ENCODE results near the gene TRAF2.

TRAF2 gene

DNA sequence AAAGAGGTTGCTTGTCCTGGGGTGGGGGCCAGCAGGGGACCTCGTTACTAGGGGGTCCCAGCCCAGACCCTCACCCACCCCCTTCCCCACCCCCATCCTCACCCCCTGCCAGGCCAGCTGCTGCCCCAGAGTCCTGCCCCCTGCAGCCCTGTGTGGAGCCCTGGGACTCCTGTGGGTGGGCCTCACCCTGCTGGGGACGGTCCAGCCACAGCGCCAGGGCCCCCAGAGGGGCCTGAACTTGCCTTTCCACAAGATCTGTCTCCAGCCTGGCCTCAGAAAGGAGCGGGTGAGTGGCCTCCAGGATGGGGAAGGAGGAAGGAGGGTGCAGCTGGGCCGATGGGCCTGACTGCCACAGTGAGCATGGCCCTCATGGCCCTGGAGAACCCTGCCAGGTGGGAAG is 83.5 kb downstream of the TRAF2 start:
- Histone ChIP-seq H3K27ac (ENCODE audit: low read depth, low read length) (no peak overlapping the region), H2AFZ (ENCODE audit: low read length, unreplicated experiment) (no peak overlapping the region), H3K27me3 (ENCODE audit: insufficient read depth, low read length) (no peaks in the 10 kb centered on the region), H3K79me2 (ENCODE audit: control insufficient read depth, insufficient read depth, low read length, unreplicated experiment) (no peaks in the 10 kb centered on the region), H3K4me1 (ENCODE audit: control insufficient read depth, insufficient read depth, low read length, unreplicated experiment) (peaks cover 5% of the 10 kb centered on the region), H3K36me3 (ENCODE audit: insufficient read depth, low read length) (no peaks in the 10 kb centered on the region), H3K4me3 (ENCODE audit: low read depth, low read length) (no peak overlapping the region)

DNA sequence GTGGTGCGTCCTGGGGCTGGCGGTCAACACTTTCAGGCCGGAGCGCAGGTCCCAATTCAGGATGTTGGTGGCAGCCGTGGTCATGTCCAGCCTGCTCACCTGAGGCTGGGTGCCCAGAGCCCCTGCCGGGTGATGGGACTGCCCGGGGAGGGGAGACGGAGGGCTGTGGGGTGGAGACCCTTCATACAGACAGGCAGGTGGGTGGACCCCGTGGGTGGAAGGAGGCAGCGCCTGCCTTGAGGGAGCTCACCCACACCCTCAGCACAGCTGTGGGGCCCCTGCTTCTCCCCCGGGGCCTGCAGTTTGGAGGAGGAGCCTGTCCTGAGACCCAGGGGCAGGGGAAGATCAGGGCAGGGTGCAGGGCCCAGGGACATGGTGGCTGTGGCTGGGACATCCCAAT is 84.0 kb downstream of the TRAF2 start:
- Histone ChIP-seq H3K4me1 (ENCODE audit: control insufficient read depth, insufficient read depth, low read length, unreplicated experiment) (peaks cover 5% of the 10 kb centered on the region), H3K4me3 (ENCODE audit: low read depth, low read length) (no peak overlapping the region), H2AFZ (ENCODE audit: low read length, unreplicated experiment) (no peak overlapping the region), H3K79me2 (ENCODE audit: control insufficient read depth, insufficient read depth, low read length, unreplicated experiment) (no peaks in the 10 kb centered on the region), H3K27me3 (ENCODE audit: insufficient read depth, low read length) (no peaks in the 10 kb centered on the region), H3K36me3 (ENCODE audit: insufficient read depth, low read length) (no peaks in the 10 kb centered on the region), H3K27ac (ENCODE audit: low read depth, low read length) (no peak overlapping the region)

DNA sequence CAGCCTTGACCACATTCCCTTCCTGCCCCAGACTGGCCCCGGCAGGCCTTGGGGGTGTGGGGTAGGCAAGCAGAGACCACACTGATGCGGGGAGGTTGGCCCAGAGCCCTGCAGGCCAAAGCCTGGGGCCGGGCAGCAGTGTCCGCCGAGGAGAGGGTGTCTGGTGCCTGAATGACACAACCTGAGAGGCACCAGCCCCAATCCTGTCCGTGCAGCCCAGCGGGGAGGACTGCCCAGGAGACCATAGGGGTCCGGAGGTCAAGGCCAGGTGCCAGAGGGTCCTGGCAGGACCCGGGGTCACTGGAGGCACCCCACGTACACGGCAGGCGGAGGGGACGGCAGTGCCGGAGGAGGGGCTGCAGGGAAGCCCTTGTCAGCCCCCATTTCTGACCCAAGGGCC is 85.4 kb downstream of the TRAF2 start:
- H3K27me3 ChIP-seq (ENCODE audit: insufficient read depth, low read length) = no peaks in the 10 kb centered on the region

DNA sequence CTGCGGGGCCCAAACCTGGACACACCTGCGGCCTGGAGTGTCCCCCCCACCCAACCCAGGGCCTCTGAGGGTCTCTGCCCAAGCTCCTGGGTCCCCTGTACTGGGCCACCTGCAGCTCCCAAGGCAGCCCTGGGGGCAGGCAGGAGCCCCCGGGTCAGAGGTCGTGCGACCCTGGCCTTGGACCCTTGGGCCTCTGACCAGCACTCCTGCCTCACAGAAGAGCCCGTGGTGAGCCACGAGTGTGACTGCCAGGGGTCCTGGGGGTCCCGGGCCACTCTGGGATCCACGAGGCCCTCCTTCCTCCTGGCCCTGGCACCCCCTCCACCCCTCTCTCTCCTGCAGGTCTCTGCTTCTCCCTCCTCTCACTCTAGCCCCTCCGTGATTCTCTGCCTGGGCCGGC is 86.0 kb downstream of the TRAF2 start:
- no peak overlapping the region for H2AFZ ChIP-seq (ENCODE audit: low read length, unreplicated experiment)
- no peaks in the 10 kb centered on the region for H3K36me3 ChIP-seq (ENCODE audit: insufficient read depth, low read length)
- no peaks in the 10 kb centered on the region for H3K27me3 ChIP-seq (ENCODE audit: insufficient read depth, low read length)
- H3K27ac ChIP-seq (ENCODE audit: low read depth, low read length) = no peak overlapping the region
- H3K4me3 ChIP-seq (ENCODE audit: low read depth, low read length) = no peak overlapping the region
- H3K4me1 ChIP-seq (ENCODE audit: control insufficient read depth, insufficient read depth, low read length, unreplicated experiment) = no peaks in the 10 kb centered on the region
- no peaks in the 10 kb centered on the region for H3K79me2 ChIP-seq (ENCODE audit: control insufficient read depth, insufficient read depth, low read length, unreplicated experiment)

More for the DNA sequence above, 85.4 kb downstream of the TRAF2 start:
- Histone ChIP-seq H3K4me1 (ENCODE audit: control insufficient read depth, insufficient read depth, low read length, unreplicated experiment) (no peaks in the 10 kb centered on the region), H3K27ac (ENCODE audit: low read depth, low read length) (no peak overlapping the region), H3K79me2 (ENCODE audit: control insufficient read depth, insufficient read depth, low read length, unreplicated experiment) (no peaks in the 10 kb centered on the region), H3K4me3 (ENCODE audit: low read depth, low read length) (no peak overlapping the region), H3K36me3 (ENCODE audit: insufficient read depth, low read length) (no peaks in the 10 kb centered on the region), H2AFZ (ENCODE audit: low read length, unreplicated experiment) (no peak overlapping the region)

DNA sequence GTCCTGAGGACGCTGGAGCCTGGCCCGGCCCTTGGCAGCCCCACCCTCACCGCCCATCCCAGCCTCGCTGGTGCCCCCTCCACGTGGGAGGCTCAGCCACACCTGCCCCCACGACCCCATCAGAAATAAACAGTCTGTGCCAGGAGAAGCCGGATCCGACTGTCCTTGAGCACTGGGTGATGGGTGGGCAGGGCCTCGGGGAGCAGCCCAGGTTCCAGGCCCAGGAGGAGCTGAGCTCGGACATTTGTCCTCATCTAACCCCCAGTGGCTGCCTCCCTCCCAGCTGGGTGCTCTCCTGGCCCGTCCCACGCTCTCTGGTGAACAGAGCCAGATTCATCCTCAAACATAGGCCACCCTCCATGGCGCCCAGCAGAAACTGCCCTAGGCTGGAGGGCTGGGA is 86.4 kb downstream of the TRAF2 start:
- Histone ChIP-seq H3K79me2 (ENCODE audit: control insufficient read depth, insufficient read depth, low read length, unreplicated experiment) (no peaks in the 10 kb centered on the region), H3K27ac (ENCODE audit: low read depth, low read length) (no peak overlapping the region), H3K4me3 (ENCODE audit: low read depth, low read length) (no peak overlapping the region), H3K27me3 (ENCODE audit: insufficient read depth, low read length) (no peaks in the 10 kb centered on the region), H3K36me3 (ENCODE audit: insufficient read depth, low read length) (no peaks in the 10 kb centered on the region), H2AFZ (ENCODE audit: low read length, unreplicated experiment) (no peak overlapping the region), H3K4me1 (ENCODE audit: control insufficient read depth, insufficient read depth, low read length, unreplicated experiment) (no peaks in the 10 kb centered on the region)

DNA sequence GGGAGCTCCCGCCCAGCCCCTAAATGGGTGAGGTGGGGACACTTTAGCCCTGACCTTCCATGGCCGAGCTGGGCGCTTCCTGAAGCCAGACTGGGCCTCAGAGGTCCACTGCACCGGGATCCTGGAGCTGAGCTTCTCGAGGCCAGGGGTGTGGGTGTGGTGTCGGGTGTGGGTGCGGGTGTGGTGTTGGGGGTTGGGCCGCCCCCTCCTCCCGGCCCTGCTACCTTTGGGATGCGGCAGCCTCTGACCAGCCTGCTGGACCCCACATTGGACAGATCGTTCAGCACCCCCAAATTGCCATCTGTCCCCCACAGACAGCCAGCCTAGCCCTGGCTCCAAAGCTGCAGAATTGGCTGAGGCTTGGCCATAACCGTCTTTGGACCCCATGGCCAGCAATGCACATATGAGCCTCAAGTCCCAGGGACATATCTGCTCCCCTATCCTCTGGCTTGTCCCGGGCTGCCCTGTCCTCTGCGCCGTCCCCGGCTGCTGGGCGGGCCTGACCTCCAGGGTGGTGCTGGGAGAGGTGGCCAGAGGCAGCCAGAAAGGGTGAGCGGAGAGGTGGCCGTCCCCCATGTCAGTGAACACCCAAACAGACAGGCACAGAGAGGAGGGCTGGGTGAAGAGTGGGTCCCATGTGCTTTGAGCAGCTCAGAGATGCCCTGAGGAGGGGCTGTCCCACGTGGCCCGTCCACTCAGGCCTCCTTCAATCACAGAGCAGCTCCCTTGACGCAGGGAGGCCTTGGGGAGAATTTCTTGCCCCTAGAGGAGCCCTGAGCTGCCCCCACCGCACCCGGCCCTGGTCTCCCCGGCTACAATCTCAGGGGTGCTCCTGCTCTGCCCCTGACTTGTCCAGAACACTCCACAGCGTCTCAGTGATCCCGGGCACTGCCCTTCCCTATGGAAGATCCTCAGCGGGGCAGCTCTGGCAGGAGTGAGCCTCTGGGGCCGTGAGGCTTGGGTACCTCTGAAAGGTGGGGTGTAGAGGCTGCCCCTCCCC is 87.6 kb downstream of the TRAF2 start:
- Histone ChIP-seq H3K27ac (ENCODE audit: low read depth, low read length) (no peak overlapping the region), H3K36me3 (ENCODE audit: insufficient read depth, low read length) (no peaks in the 10 kb centered on the region), H3K79me2 (ENCODE audit: control insufficient read depth, insufficient read depth, low read length, unreplicated experiment) (no peaks in the 10 kb centered on the region), H2AFZ (ENCODE audit: low read length, unreplicated experiment) (no peak overlapping the region), H3K27me3 (ENCODE audit: insufficient read depth, low read length) (no peaks in the 10 kb centered on the region), H3K4me1 (ENCODE audit: control insufficient read depth, insufficient read depth, low read length, unreplicated experiment) (no peaks in the 10 kb centered on the region), H3K4me3 (ENCODE audit: low read depth, low read length) (no peak overlapping the region)

DNA sequence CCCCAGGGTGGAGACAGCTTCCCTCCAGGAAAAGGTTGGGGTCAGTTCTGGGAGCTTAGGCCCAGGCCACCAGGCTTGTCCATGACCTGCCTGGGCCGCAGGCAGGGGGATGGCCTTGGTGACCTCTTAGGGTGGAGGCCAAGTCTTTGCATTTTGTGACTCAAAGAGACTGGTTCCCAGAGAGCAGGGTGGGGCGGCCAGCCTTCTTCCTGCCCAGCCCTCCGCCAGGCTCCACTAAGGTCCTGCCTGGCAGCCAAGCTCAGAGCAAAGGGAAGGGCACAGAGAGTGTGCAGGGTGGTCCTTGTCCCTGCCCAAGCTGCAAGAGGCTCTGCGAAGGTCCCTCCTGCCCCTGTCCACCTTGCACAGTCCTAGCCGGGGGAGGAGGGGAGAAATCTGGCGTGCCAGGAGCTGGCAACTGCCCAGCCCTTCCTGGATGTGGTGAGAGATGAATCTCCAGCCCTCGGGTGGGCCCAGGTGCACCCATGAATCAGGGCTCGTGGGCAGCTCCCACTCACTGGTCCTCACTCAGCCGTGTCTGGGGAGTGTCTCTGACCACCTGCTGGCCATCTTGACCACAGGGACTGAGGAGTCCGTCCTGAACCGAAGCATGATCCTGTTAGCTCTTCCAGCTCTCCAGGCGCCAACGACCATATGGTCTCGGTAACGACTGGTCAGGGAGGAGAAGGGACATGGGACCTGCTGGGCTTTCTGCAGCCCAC is 88.7 kb downstream of the TRAF2 start:
- H3K27ac ChIP-seq (ENCODE audit: low read depth, low read length) = no peak overlapping the region
- no peaks in the 10 kb centered on the region for H3K4me1 ChIP-seq (ENCODE audit: control insufficient read depth, insufficient read depth, low read length, unreplicated experiment)
- no peaks in the 10 kb centered on the region for H3K27me3 ChIP-seq (ENCODE audit: insufficient read depth, low read length)
- no peak overlapping the region for H3K4me3 ChIP-seq (ENCODE audit: low read depth, low read length)
- no peaks in the 10 kb centered on the region for H3K79me2 ChIP-seq (ENCODE audit: control insufficient read depth, insufficient read depth, low read length, unreplicated experiment)
- no peak overlapping the region for H2AFZ ChIP-seq (ENCODE audit: low read length, unreplicated experiment)
- no peaks in the 10 kb centered on the region for H3K36me3 ChIP-seq (ENCODE audit: insufficient read depth, low read length)

DNA sequence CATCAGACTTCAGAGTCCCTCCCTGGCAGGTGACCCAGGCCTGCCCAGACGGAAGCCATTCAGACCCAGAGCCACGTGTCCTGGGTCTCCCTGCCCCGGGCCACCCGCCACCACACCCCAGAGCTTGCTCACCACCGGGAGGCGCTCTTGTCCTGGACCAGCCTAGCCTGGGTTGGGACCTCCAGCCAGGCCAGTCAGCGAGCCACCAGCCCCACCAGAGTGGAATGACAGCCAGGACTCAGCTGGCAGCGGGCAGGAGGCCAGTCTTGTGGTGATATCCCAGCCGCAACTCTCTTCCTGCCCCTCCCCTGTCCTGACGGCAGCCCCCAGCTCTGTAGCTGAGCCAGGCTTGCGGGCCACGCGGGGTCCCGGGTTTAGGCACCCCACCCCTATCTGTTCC is 89.3 kb downstream of the TRAF2 start:
- Histone ChIP-seq H3K36me3 (ENCODE audit: insufficient read depth, low read length) (no peaks in the 10 kb centered on the region), H3K4me3 (ENCODE audit: low read depth, low read length) (no peak overlapping the region), H3K79me2 (ENCODE audit: control insufficient read depth, insufficient read depth, low read length, unreplicated experiment) (no peaks in the 10 kb centered on the region), H3K4me1 (ENCODE audit: control insufficient read depth, insufficient read depth, low read length, unreplicated experiment) (no peaks in the 10 kb centered on the region), H3K27ac (ENCODE audit: low read depth, low read length) (no peak overlapping the region), H3K27me3 (ENCODE audit: insufficient read depth, low read length) (no peaks in the 10 kb centered on the region), H2AFZ (ENCODE audit: low read length, unreplicated experiment) (no peak overlapping the region)

Data from ACC112 (cell line).